Activated CD4-positive, alpha-beta T cell treated with anti-CD3 and anti-CD28 coated beads for 48 hours (primary cell): Measurements from ENCODE around the gene RASAL2.

Experiments used
- DNase-seq: peaks from one replicate; pipeline ENCODE4 v3.0.0-alpha.2; 2020

Gene RASAL2

DNA sequence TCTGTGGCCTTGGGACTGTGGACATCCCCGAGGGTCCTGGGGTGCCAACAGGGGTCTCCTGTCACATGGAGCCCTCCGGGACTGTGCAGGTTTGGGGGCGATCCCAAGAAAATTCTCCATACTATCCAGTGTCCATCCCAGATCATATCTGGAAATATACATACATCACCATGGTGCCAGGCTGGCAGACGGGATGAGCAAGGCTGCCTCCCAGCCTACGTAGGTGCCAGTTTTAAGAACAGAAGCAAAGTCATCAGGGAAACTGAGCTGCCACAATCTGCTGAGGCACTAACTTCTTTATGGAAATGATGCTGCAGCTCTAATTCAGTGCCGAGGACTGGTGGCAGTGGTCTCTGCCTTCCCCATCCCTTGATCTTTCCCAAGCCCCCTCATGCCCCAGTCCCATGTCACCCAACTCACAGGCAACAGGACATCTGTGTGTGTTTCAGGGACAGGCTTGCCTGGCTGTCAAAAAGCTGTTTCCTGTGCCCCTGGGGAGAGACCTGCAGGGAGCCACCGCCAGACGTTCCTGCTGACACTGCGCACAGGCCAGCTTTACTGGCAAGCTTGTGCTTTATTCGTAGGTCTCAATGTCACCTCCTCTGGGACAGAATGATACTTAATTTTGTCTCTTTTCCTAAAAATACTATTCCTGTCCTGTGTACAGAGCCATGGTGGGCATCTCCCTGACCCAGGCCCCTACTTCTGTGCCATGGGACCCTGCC, 434.5 kb downstream of the RASAL2 start:
- DNase-seq: no peak

DNA sequence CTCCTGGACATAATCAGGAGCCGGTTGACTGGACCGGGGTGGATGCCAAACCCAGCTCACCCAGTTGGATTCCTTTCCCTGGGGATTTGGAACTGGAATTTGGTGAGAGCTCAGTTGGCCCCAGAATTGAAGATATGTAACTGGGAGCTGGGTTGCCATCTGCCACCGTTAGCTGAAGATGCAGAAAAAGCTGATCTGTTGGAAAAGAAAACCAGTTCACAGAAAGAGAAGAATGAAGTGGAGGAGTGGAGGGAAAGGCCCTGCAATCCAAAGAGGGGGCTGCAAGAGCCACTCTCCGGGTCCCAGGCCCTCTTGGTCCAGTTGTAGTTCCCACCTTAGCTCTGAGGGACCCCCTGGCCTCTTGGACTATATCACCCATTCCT, 435.0 kb downstream of the RASAL2 start:
- no peak for DNase-seq

- no peak for DNase-seq
Measured at GRCh38 chr1:178529364-178530036, 435.6 kb downstream of the RASAL2 start.

DNA sequence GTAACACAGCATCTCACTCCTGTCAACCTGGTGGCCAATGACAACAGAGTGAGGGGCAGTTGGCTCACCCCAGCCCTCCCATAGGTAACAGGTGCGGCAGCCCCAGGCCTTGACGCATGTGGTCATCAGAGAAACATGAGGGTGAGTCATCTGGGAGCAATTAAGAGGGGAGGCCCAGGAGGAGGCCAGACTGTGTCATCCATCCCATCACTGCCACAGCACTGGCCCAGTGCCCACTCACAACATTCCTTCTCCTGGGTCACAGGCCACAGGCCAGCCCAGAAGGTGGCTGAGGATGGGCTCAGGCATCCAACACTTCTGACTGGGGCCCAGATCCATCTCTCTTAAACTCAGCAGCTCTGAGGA, 436.1 kb downstream of the RASAL2 start:
- DNase-seq: no peak

DNA sequence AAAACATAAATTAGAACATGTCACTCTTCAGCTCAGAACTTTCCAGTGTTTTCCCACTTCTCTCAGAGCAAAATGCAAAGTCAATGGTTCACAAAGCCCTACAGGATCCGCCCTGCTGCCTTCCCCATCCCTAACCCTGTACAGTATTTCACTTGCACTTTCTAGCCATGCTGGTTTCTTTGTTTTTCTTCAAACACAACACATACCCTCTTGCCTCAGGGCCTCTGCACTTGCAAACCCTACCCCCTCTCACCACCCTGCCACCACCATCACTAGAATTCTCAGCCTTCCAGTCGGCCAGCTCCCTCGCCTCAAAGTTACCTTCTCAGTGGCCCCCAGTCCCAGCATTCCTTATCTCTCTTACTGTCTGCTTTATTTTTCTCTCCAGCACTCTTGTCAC, 436.6 kb downstream of the RASAL2 start:
- no peak for DNase-seq

- DNase-seq: no peak
Measured at GRCh38 chr1:178531887-178532286, 438.0 kb downstream of the RASAL2 start.

DNA sequence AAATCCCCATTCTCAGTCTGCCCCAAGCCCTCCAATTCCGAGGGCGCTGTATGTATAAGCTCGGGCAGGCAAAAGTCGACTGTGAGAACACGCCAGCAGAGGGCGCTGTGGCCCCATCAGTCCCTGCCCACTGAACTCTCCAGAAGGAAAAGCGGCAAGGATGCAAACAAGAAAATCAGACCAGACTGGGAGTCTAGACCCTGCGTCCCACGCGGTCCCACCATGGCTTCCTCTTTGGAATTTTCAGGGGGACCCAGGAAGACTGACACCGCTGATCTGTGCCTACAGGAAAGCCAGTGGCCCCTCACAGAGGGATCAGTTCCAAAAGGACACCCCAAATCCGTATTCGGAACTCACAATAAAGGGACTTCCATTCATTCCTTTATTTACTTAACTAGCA, 438.5 kb downstream of the RASAL2 start:
- DNase-seq: peak; percentile 84

- DNase-seq: no peak
Measured at GRCh38 chr1:178533121-178533946, 439.4 kb downstream of the RASAL2 start.
